Glomerular visceral epithelial cell (primary cell): ENCODE results near the gene HOXC11.
A peak's percentile ranks its signal among the peaks of the same experiment; 100 is the strongest.

ENCODE experiments used
- DNase-seq: peaks from one replicate; pipeline ENCODE4 v3.0.0-alpha.2; 2016; ENCODE audit errors: extremely low spot score

The HOXC11 gene

GRCh38 chr12:53956914-53957536 lies 15.9 kb upstream of the HOXC11 start:
- no peak for DNase-seq

- DNase-seq: no peak
These were observed 14.8 kb upstream of the HOXC11 start for GRCh38 chr12:53958128-53958527.

- no peak for DNase-seq
These were observed 13.6 kb upstream of the HOXC11 start for GRCh38 chr12:53959314-53959713.

- no peak for DNase-seq
These were observed 12.5 kb upstream of the HOXC11 start for GRCh38 chr12:53960187-53961024.

GRCh38 chr12:53961025-53961761 lies 11.7 kb upstream of the HOXC11 start:
- no peak for DNase-seq

GRCh38 chr12:53963005-53963404 lies 9.9 kb upstream of the HOXC11 start:
- DNase-seq: no peak

- DNase-seq: no peak
These were observed 9.3 kb upstream of the HOXC11 start for GRCh38 chr12:53963434-53964314.

GRCh38 chr12:53964315-53964713 lies 8.6 kb upstream of the HOXC11 start:
- no peak for DNase-seq

GRCh38 chr12:53965281-53966084 lies 7.4 kb upstream of the HOXC11 start:
- no peak for DNase-seq

GRCh38 chr12:53966085-53966384 lies 6.9 kb upstream of the HOXC11 start:
- DNase-seq: no peak

GRCh38 chr12:53966385-53967133 lies 6.4 kb upstream of the HOXC11 start:
- DNase-seq: no peak

- no peak for DNase-seq
These were observed 5.5 kb upstream of the HOXC11 start for GRCh38 chr12:53967421-53967925.

- no peak for DNase-seq
These were observed 4.5 kb upstream of the HOXC11 start for GRCh38 chr12:53968214-53969127.

- no peak for DNase-seq
These were observed 3.2 kb upstream of the HOXC11 start for GRCh38 chr12:53969588-53970259.

GRCh38 chr12:53970451-53970850 lies 2.5 kb upstream of the HOXC11 start:
- no peak for DNase-seq

- no peak for DNase-seq
These were observed 1.8 kb upstream of the HOXC11 start for GRCh38 chr12:53971129-53971528.

- DNase-seq: no peak
These were observed 1.2 kb upstream of the HOXC11 start for GRCh38 chr12:53971686-53972085.

- peak; percentile 63 for DNase-seq
These were observed 699 bp upstream of the HOXC11 start for GRCh38 chr12:53972152-53972702.
